Subcutaneous abdominal adipose tissue (tissue), 5 donors: Measurements from ENCODE around the gene KRTAP4-7.
"Not testable (repeated sequence)": the region's sequence is repeated elsewhere in the genome, so short reads cannot be mapped to it uniquely, and the experiment has no call there.

Source experiments
- H3K27ac ChIP-seq: one replicate; pipeline ENCODE4 v1.7.0; 2013; ENCODE audit warnings: low read depth, mild to moderate bottlenecking, inconsistent platforms, low read length, moderate library complexity
- H3K27me3 ChIP-seq, 5 donors: one replicate each; pipeline ENCODE4 v1.7.0; 2013; ENCODE audit warnings: low read length in 5 of 5, inconsistent platforms in 1 of 5; ENCODE audit not compliant: control insufficient read depth in 5 of 5, insufficient read depth in 4 of 5
- H3K36me3 ChIP-seq, 5 donors: one replicate each; pipeline ENCODE4 v1.7.0; 2013; ENCODE audit warnings: low read length in 5 of 5; ENCODE audit not compliant: control insufficient read depth in 5 of 5, insufficient read depth in 5 of 5
- H3K4me1 ChIP-seq, 5 donors: one replicate each; pipeline ENCODE4 v1.7.0; 2013; ENCODE audit warnings: low read length in 5 of 5, mild to moderate bottlenecking in 3 of 5, moderate library complexity in 1 of 5; ENCODE audit not compliant: control insufficient read depth in 5 of 5, insufficient read depth in 5 of 5
- H3K4me3 ChIP-seq, 5 donors: one replicate each; pipeline ENCODE4 v1.7.0; 2013; ENCODE audit warnings: low read length in 5 of 5, low read depth in 1 of 5
- H3K9ac ChIP-seq, 5 donors: one replicate each; pipeline ENCODE4 v1.7.0; 2013; ENCODE audit warnings: low read length in 5 of 5, mild to moderate bottlenecking in 4 of 5, moderate library complexity in 3 of 5
- H3K9me3 ChIP-seq, 5 donors: one replicate each; pipeline ENCODE4 v1.7.0; 2013; ENCODE audit warnings: low read length in 5 of 5; ENCODE audit not compliant: control insufficient read depth in 5 of 5
- donor health status: healthy.
- donor health status: healthy.
- donor health status: healthy.
- donor health status: healthy.
- donor health status: healthy.

The KRTAP4-7 gene

GRCh38 chr17:41123991-41124371 is 40.0 kb downstream of the KRTAP4-7 start, which contains the start of gene KRTAP4-12:
Gene KRTAP4-12 (minus strand): TSS chr17:41124182. CDS start chr17:41124122, 60 bp downstream.
- H3K9ac ChIP-seq, H3K36me3 ChIP-seq, H3K4me3 ChIP-seq, H3K27ac ChIP-seq, H3K9me3 ChIP-seq, H3K27me3 ChIP-seq, H3K4me1 ChIP-seq: not testable (repeated sequence)

GRCh38 chr17:41125064-41125463 is 41.1 kb downstream of the KRTAP4-7 start:
- Histone ChIP-seq H3K27me3 (peaks cover 0 to 3% (median 0%) of the 10 kb centered on the region in 5 donors), H3K9me3 (peaks cover 0 to 3% (median 0%) of the 10 kb centered on the region in 5 donors)

GRCh38 chr17:41126412-41126811 is 42.5 kb downstream of the KRTAP4-7 start:
- Histone ChIP-seq H3K9me3 (peaks cover 0 to 3% (median 0%) of the 10 kb centered on the region in 5 donors), H3K27me3 (peaks cover 0 to 3% (median 0%) of the 10 kb centered on the region in 5 donors), H3K4me1 (no peaks in the 10 kb centered on the region), H3K9ac (no peak overlapping the region), H3K36me3 (no peaks in the 10 kb centered on the region), H3K4me3 (no peak overlapping the region), H3K27ac (no peak overlapping the region)

More at GRCh38 chr17:41125064-41125463, 41.1 kb downstream of the KRTAP4-7 start:
- H3K4me3 ChIP-seq: no peak overlapping the region
- H3K36me3 ChIP-seq: no peaks in the 10 kb centered on the region
- peaks cover 0 to 3% (median 0%) of the 10 kb centered on the region in 5 donors for H3K4me1 ChIP-seq
- H3K27ac ChIP-seq: no peak overlapping the region
- H3K9ac ChIP-seq: no peak overlapping the region

- no peaks in the 10 kb centered on the region for H3K36me3 ChIP-seq
- no peaks in the 10 kb centered on the region for H3K27me3 ChIP-seq
- no peak overlapping the region for H3K27ac ChIP-seq
- no peak overlapping the region for H3K4me3 ChIP-seq
- H3K4me1 ChIP-seq: no peaks in the 10 kb centered on the region
- no peak overlapping the region for H3K9ac ChIP-seq
- H3K9me3 ChIP-seq: peaks cover 0 to under 1% (median 0%) of the 10 kb centered on the region in 5 donors
Observed at GRCh38 chr17:41127371-41127770, 43.4 kb downstream of the KRTAP4-7 start.

- Histone ChIP-seq H3K36me3 (no peaks in the 10 kb centered on the region), H3K4me1 (no peaks in the 10 kb centered on the region), H3K9me3 (no peaks in the 10 kb centered on the region), H3K9ac (no peak overlapping the region), H3K27ac (no peak overlapping the region), H3K27me3 (no peaks in the 10 kb centered on the region), H3K4me3 (no peak overlapping the region)
Observed at GRCh38 chr17:41131979-41132378, 48.0 kb downstream of the KRTAP4-7 start.

GRCh38 chr17:41133880-41134735 is 50.2 kb downstream of the KRTAP4-7 start:
- Histone ChIP-seq H3K4me3 (no peak overlapping the region), H3K9ac (no peak overlapping the region), H3K36me3 (no peaks in the 10 kb centered on the region), H3K4me1 (no peaks in the 10 kb centered on the region), H3K27ac (no peak overlapping the region), H3K27me3 (no peaks in the 10 kb centered on the region), H3K9me3 (peaks cover 0 to 3% (median 0%) of the 10 kb centered on the region in 5 donors)
